H1 (cell line): ENCODE results near the gene PLAU. TPM values are rescaled to one million over a fixed set of nuclear protein-coding genes. Genes with fewer than 3 reads are reported as not detected.

Source experiments
- JUN ChIP-seq: IDR thresholded peaks from 2 replicates; pipeline ENCODE4 v1.6.1; 2011; ENCODE audit warnings: low read depth, mild to moderate bottlenecking, improper control_type of control experiment, low read length
- RFX5 ChIP-seq: IDR thresholded peaks from 2 replicates; pipeline ENCODE4 v1.6.1; 2011; ENCODE audit warnings: low read depth, low read length, improper control_type of control experiment, borderline replicate concordance
- SIX5 ChIP-seq: IDR thresholded peaks from 2 replicates; pipeline ENCODE4 v1.6.1; 2011; ENCODE audit warnings: mild to moderate bottlenecking, low read depth, low read length
- SP4 ChIP-seq: IDR thresholded peaks from 2 replicates; pipeline ENCODE4 v1.6.1; 2012; ENCODE audit warnings: low read length, inconsistent platforms
- polyA plus RNA-seq, 7 experiments: library from polyadenylated mRNA; depleted of rRNA in 3 of 7; stranded (reverse) in 5 of 7; unstranded in 2 of 7; fragments of >200 nt in 5 of 7; fragments of 200-250 nt in 2 of 7; gene quantifications; 1 replicate in 5 of 7; 2 replicates in 1 of 7; 4 replicates in 1 of 7; pipeline versions ENCODE4 v1.2.1 to v1.2.3, GENCODE V29; 2011 to 2013; ENCODE audit warnings: missing spikeins in 2 of 7, mixed read lengths in 2 of 7
- total RNA-seq: library from RNA; stranded (reverse); fragmentation: NEBNext Ultra II Directional; extraction: Animal tissue kit (Norgen Biotek cat#: 25700); gene quantifications from 2 replicates; pipeline ENCODE4 v1.2.1, GENCODE V29; 2021
- TF ChIP-seq, protein P1 (sequence below): fragments of 300-600 bp; sonication (generic); IDR thresholded peaks from 2 replicates; pipeline ENCODE4 v1.7.1; 2012; ENCODE audit warnings: low read length, moderate library complexity, mild to moderate bottlenecking, inconsistent platforms; ENCODE audit not compliant: insufficient replicate concordance

Gene PLAU
- total and polyA plus RNA-seq, 2 of the 8 experiments (the other 6 are each of a cell fraction or from before 2014, with no cell fraction given): 16.2 to 26.1 TPM

DNA sequence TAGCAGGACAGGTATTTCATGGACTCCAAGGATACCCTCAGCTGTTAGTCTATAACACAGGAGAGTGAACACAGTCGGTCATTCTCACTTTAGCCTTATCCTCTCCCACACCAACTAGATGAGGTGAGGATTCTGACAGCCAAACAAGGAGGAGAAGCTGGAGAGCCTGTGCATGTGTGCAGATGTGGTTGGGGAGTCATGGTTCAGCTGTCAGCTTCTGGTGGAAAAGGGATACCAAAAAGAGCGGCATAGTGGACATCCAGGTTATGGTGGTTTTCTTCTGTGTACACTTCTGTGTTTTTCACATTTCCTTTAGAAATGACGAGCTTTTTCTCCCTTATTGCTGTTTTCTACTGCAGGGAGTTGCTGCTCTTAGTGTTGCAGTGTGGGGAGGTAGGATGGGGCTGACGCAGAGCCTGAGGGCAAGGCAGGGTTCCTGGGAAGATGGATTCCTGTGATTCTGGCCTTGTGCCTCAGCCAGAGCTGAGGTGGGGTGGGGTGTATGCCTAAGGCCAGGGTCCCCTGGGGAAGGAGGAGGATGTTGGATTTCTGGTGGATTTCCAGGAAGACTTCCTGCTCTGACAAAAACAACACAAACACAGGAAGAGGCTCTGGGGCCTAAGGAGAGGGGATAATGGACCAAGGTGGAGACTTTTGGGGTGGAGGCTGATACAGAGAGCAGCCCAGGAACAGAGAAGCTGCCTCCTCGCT is 26.6 kb downstream of the PLAU start (continued):
- TF ChIP-seq, protein P1, sequence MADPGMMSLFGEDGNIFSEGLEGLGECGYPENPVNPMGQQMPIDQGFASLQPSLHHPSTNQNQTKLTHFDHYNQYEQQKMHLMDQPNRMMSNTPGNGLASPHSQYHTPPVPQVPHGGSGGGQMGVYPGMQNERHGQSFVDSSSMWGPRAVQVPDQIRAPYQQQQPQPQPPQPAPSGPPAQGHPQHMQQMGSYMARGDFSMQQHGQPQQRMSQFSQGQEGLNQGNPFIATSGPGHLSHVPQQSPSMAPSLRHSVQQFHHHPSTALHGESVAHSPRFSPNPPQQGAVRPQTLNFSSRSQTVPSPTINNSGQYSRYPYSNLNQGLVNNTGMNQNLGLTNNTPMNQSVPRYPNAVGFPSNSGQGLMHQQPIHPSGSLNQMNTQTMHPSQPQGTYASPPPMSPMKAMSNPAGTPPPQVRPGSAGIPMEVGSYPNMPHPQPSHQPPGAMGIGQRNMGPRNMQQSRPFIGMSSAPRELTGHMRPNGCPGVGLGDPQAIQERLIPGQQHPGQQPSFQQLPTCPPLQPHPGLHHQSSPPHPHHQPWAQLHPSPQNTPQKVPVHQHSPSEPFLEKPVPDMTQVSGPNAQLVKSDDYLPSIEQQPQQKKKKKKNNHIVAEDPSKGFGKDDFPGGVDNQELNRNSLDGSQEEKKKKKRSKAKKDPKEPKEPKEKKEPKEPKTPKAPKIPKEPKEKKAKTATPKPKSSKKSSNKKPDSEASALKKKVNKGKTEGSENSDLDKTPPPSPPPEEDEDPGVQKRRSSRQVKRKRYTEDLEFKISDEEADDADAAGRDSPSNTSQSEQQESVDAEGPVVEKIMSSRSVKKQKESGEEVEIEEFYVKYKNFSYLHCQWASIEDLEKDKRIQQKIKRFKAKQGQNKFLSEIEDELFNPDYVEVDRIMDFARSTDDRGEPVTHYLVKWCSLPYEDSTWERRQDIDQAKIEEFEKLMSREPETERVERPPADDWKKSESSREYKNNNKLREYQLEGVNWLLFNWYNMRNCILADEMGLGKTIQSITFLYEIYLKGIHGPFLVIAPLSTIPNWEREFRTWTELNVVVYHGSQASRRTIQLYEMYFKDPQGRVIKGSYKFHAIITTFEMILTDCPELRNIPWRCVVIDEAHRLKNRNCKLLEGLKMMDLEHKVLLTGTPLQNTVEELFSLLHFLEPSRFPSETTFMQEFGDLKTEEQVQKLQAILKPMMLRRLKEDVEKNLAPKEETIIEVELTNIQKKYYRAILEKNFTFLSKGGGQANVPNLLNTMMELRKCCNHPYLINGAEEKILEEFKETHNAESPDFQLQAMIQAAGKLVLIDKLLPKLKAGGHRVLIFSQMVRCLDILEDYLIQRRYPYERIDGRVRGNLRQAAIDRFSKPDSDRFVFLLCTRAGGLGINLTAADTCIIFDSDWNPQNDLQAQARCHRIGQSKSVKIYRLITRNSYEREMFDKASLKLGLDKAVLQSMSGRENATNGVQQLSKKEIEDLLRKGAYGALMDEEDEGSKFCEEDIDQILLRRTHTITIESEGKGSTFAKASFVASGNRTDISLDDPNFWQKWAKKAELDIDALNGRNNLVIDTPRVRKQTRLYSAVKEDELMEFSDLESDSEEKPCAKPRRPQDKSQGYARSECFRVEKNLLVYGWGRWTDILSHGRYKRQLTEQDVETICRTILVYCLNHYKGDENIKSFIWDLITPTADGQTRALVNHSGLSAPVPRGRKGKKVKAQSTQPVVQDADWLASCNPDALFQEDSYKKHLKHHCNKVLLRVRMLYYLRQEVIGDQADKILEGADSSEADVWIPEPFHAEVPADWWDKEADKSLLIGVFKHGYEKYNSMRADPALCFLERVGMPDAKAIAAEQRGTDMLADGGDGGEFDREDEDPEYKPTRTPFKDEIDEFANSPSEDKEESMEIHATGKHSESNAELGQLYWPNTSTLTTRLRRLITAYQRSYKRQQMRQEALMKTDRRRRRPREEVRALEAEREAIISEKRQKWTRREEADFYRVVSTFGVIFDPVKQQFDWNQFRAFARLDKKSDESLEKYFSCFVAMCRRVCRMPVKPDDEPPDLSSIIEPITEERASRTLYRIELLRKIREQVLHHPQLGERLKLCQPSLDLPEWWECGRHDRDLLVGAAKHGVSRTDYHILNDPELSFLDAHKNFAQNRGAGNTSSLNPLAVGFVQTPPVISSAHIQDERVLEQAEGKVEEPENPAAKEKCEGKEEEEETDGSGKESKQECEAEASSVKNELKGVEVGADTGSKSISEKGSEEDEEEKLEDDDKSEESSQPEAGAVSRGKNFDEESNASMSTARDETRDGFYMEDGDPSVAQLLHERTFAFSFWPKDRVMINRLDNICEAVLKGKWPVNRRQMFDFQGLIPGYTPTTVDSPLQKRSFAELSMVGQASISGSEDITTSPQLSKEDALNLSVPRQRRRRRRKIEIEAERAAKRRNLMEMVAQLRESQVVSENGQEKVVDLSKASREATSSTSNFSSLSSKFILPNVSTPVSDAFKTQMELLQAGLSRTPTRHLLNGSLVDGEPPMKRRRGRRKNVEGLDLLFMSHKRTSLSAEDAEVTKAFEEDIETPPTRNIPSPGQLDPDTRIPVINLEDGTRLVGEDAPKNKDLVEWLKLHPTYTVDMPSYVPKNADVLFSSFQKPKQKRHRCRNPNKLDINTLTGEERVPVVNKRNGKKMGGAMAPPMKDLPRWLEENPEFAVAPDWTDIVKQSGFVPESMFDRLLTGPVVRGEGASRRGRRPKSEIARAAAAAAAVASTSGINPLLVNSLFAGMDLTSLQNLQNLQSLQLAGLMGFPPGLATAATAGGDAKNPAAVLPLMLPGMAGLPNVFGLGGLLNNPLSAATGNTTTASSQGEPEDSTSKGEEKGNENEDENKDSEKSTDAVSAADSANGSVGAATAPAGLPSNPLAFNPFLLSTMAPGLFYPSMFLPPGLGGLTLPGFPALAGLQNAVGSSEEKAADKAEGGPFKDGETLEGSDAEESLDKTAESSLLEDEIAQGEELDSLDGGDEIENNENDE: no peak
- TF ChIP-seq RFX5: no peak
- TF ChIP-seq JUN: no peak
- no peak for TF ChIP-seq SIX5
- no peak for TF ChIP-seq SP4
